HG03064 (cell line): Measurements from ENCODE around the gene PALD1.

Source experiments
- ATAC-seq: cut with Tn5 transposase; IDR thresholded peaks from one replicate; pipeline ENCODE4 v1.9.1; 2021; ENCODE audit warnings: low read depth; ENCODE audit not compliant: unreplicated experiment

The PALD1 gene

GRCh38 chr10:70586348-70586930, 107.9 kb downstream of the PALD1 start:
- ATAC-seq = no peak

- no peak for ATAC-seq
Measured at GRCh38 chr10:70587045-70587658, 108.6 kb downstream of the PALD1 start.

GRCh38 chr10:70588255-70588654, 109.7 kb downstream of the PALD1 start:
- ATAC-seq = no peak

GRCh38 chr10:70588859-70589570, 110.4 kb downstream of the PALD1 start:
- no peak for ATAC-seq

GRCh38 chr10:70589762-70590654, 111.4 kb downstream of the PALD1 start:
- no peak for ATAC-seq

- ATAC-seq = no peak
Measured at GRCh38 chr10:70590655-70591416, 112.3 kb downstream of the PALD1 start.

- no peak for ATAC-seq
Measured at GRCh38 chr10:70592186-70592735, 113.7 kb downstream of the PALD1 start.

GRCh38 chr10:70592746-70593512, 114.4 kb downstream of the PALD1 start:
- ATAC-seq = no peak

GRCh38 chr10:70593513-70593890, 114.9 kb downstream of the PALD1 start:
- no peak for ATAC-seq

- no peak for ATAC-seq
Measured at GRCh38 chr10:70594161-70594560, 115.6 kb downstream of the PALD1 start.

GRCh38 chr10:70595566-70596016, 117.0 kb downstream of the PALD1 start:
- no peak for ATAC-seq

- no peak for ATAC-seq
Measured at GRCh38 chr10:70596110-70596798, 117.7 kb downstream of the PALD1 start.

- ATAC-seq = no peak
Measured at GRCh38 chr10:70596860-70597809, 118.6 kb downstream of the PALD1 start.

- ATAC-seq = no peak
Measured at GRCh38 chr10:70597856-70598815, 119.6 kb downstream of the PALD1 start.

GRCh38 chr10:70598857-70599295, 120.3 kb downstream of the PALD1 start:
- ATAC-seq = no peak

- no peak for ATAC-seq
Measured at GRCh38 chr10:70599319-70599718, 120.8 kb downstream of the PALD1 start.
